Cortex of kidney (tissue), 1 donor: ENCODE data around the gene CERS6.

ENCODE experiments used
- DNase-seq: peaks from one replicate; lab custom pipeline; 2025; lab: John Stamatoyannopoulos, UW

CERS6 gene

GRCh38 chr2:168801961-168802858 is 346.1 kb downstream of the CERS6 start, which contains the start of gene NOSTRIN:
TSS of gene NOSTRIN (plus strand) at chr2:168802637. CDS start at chr2:168802647, 10 bp downstream.
- no peak for DNase-seq

- DNase-seq: no peak
Measured at GRCh38 chr2:168802859-168803725, 347.0 kb downstream of the CERS6 start.

- DNase-seq: no peak
Measured at GRCh38 chr2:168804214-168804613, 348.1 kb downstream of the CERS6 start.

GRCh38 chr2:168805615-168806014 is 349.5 kb downstream of the CERS6 start:
- DNase-seq: no peak

DNA sequence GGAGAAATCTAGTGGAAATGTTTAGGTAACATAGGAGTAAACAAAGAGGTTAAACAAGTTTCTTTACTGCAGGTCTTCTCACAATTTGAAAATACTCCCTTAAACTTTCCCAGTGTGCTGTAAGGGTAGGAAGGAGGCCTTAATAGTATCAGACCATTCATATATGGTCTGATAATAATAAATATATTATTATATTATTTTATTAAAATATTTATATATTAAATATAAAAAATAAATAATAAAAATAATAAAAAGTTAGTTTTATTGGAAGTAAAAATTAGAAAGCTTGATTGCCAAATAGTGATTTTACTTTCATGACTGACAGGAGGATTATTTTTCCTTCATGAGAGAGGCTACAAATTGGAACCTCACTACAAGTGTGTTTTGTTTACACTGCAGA is 353.5 kb downstream of the CERS6 start:
- no peak for DNase-seq

DNA sequence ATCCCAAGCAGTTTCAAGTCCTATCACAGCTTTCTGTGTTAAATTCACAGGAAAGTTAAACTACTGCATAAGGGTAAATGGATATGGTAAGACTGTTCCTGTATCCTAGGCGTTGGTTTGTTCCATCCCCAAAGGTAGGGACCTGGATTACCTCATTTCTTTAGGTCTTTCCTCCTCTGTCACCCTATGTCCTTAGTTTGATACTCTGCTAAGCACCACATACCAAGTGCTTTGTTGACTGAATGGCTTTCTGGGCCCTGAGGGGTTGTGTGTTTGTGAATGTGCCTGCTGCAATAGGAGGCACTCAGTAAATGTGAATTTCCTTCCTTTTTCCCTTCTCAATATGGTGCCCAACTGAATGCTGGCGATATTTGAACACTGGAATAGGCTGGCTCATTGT is 354.2 kb downstream of the CERS6 start:
- no peak for DNase-seq

DNA sequence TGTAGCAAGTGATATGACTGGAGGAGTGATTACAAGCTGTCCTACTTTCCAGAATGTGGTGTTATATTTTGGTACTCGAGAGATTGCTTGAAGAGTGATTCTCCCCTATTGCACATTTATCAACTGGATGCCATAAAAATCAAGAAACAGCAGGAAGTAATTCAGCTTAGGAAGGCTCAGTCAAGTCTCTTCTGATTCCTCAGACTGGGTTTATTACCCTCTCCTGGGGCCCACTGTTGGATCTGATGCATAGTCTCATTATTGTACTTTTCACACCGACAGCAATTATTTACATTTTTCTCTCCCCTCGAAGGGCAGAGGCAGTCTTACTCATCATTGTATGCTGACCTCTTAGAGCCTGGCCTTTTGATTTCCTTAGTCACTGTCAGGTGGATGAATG is 355.6 kb downstream of the CERS6 start:
- DNase-seq: no peak

GRCh38 chr2:168814046-168814445 is 358.0 kb downstream of the CERS6 start:
- DNase-seq: no peak

DNA sequence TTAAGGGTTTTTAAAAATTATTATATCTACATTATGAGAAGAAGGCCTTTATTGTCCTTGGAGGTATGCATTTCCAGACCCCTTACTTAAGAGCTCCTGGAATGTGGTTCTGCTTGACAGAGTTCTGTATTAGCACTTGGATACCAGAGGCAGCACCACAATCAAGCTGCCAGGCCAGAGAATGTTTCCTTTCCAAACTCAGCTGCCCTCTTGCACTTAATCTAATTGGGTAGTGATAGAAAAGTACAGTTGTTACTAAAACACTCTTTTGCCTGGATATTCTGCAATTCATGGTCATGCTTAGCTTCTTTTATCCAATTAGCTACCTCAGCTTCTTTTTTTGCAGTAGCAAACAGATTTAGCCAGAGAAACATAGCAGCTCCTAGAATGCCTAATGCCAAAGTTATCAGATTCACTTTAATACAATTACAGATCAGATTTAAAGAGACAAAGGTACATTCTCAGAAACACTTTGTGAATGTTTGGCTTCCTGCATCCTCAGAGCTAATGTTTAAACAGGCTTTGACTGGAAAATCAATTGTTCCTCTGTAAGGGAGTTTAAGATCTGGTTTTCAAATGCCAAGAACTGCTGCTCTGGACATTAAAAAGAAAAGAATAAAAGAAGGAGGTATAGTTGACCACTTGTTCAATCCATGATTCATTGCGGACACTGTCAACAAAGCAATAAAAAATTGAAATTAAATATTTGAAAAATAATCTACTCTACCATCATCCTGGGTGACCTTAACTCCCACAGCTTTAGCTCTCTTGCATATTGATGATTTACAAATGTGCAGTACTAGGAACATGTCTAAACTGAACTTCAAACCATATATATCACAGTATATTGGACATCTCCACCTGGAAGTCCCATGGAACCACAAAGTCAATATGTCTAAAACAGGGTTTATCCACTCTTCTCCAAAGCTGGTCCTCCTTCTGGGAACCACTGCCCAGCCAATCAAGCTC is 359.2 kb downstream of the CERS6 start:
- DNase-seq: no peak

DNA sequence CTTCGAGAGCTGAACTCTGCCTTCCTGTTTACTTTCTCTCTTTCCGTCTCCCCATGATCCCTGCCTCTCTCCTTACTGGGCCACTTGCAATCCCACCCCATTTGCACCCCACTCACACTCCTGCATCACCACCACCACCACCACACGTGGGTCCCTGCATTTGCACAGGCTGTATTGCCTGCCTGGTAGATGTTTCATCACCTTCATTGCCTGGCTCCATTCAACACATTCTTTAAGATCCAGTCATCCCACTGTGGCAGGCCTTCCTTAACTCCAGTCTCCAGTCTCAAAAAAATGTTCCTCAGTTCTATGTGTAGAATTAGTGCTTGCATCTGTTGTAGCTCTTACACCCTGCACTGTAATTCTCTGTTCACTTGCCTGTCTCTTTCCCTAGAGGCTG is 360.3 kb downstream of the CERS6 start:
- no peak for DNase-seq

DNA sequence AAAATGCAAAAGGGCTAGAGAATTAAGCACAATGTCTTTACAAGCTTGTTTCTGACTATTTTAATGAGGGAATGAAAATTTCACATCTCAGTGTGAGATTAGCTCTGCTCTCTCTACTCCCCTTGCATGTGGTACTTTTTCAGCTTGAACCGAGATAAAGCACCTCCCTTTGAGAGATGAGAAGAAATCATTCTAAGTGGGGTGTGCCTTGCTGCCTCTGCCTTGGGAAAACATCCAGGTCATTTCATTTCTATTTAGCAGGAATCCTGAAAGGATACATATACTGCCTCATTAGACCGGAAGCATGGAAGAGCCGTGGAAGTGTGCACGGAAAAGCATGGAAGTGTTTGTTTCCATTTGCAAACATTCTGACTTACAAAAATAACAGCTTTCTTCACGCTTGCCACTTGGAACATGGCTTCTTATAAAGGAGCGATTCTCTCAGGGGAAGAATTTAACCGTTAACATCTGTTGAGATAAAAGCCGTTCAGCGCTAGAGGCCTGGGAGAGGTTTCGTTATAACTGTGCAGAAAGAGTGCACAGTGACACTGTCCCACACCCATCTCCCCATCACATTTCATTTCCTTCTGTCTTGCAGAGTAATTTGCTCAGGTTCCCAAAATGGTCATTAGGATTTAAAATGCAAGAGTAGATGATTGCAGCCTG is 363.1 kb downstream of the CERS6 start:
- no peak for DNase-seq

- no peak for DNase-seq
Measured at GRCh38 chr2:168819829-168820489, 363.9 kb downstream of the CERS6 start.

GRCh38 chr2:168821577-168821976 is 365.5 kb downstream of the CERS6 start:
- no peak for DNase-seq

DNA sequence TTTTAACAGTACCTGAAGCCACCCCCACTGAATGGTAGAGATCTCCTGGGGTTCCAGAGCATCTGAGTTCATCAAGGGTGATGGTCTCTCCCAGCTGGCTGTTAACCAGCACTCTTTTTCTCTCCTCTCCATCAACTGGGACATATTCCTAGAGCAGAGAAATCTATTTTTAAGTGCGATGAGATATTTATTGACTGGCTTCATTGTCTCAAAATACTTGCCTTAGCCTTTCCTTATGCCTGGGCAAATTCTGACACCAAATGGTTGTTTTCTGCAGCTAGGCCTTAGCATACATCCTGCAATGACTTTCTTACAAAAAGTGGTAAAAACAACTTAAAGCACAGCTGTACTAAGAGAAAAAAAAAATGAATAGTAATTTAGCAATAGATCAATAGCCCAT is 365.9 kb downstream of the CERS6 start:
- DNase-seq: no peak
